DMS53 (cell line): ENCODE results near the gene LRRC2.
"Not testable (repeated sequence)": the region's sequence is repeated elsewhere in the genome, so short reads cannot be mapped to it uniquely, and the experiment has no call there.

Experiments used
- DNase-seq: peaks from one replicate; lab custom pipeline; 2025; lab: John Stamatoyannopoulos, UW

The LRRC2 gene

GRCh38 chr3:46580675-46581074, 14.6 kb upstream of the LRRC2 start:
- DNase-seq: no peak

GRCh38 chr3:46579756-46580286, 13.7 kb upstream of the LRRC2 start:
- no peak for DNase-seq

GRCh38 chr3:46578973-46579755, 13.1 kb upstream of the LRRC2 start:
- DNase-seq: peak; percentile 30

GRCh38 chr3:46577580-46578249, 11.6 kb upstream of the LRRC2 start:
- not testable (repeated sequence) for DNase-seq

GRCh38 chr3:46576879-46577278, 10.8 kb upstream of the LRRC2 start:
- DNase-seq: peak; percentile 32

- peak; percentile 11 for DNase-seq
Observed at GRCh38 chr3:46576386-46576785, 10.3 kb upstream of the LRRC2 start.

- no peak for DNase-seq
Observed at GRCh38 chr3:46575577-46576222, 9.6 kb upstream of the LRRC2 start.

GRCh38 chr3:46574881-46575576, 8.9 kb upstream of the LRRC2 start:
- DNase-seq: no peak

- no peak for DNase-seq
Observed at GRCh38 chr3:46574243-46574646, 8.1 kb upstream of the LRRC2 start.

- DNase-seq: no peak
Observed at GRCh38 chr3:46573701-46574100, 7.6 kb upstream of the LRRC2 start.

GRCh38 chr3:46571684-46572083, 5.6 kb upstream of the LRRC2 start:
- no peak for DNase-seq

- DNase-seq: peak; percentile 19
Observed at GRCh38 chr3:46565607-46566039, 479 bp downstream of the LRRC2 start.

- no peak for DNase-seq
Observed at GRCh38 chr3:46565077-46565476, 1.0 kb downstream of the LRRC2 start.

GRCh38 chr3:46564190-46565021, 1.7 kb downstream of the LRRC2 start:
- DNase-seq: no peak

GRCh38 chr3:46561951-46562350, 4.2 kb downstream of the LRRC2 start:
- DNase-seq: no peak

GRCh38 chr3:46561511-46561910, 4.6 kb downstream of the LRRC2 start:
- no peak for DNase-seq

GRCh38 chr3:46559091-46559704, 6.9 kb downstream of the LRRC2 start:
- no peak for DNase-seq

- peak; percentile 86 for DNase-seq
Observed at GRCh38 chr3:46558184-46559043, 7.7 kb downstream of the LRRC2 start.

- no peak for DNase-seq
Observed at GRCh38 chr3:46557814-46558183, 8.3 kb downstream of the LRRC2 start.

- no peak for DNase-seq
Observed at GRCh38 chr3:46553154-46553553, 12.9 kb downstream of the LRRC2 start.
